HEK293 (cell line): ENCODE measurements around the gene WDR75.

Source experiments
- BCL11A ChIP-seq: fragments of 450-650 bp; formaldehyde crosslinking; IDR thresholded peaks from 2 replicates; pipeline ENCODE4 v1.5.1; 2016; ENCODE audit warnings: low read depth, missing biosample characterization, missing genetic modification characterization
- KLF9 ChIP-seq: fragments of 450-650 bp; formaldehyde crosslinking; IDR thresholded peaks from 2 replicates; pipeline ENCODE4 v1.5.1; 2016; ENCODE audit warnings: missing biosample characterization, missing genetic modification characterization, low read depth
- WT1 ChIP-seq: fragments of 450-650 bp; formaldehyde crosslinking; IDR thresholded peaks from 2 replicates; pipeline ENCODE4 v1.5.1; 2016; ENCODE audit warnings: missing biosample characterization, missing genetic modification characterization
- ZNF174 ChIP-seq: fragments of 450-650 bp; formaldehyde crosslinking; IDR thresholded peaks from 2 replicates; pipeline ENCODE4 v1.5.0; 2017; ENCODE audit warnings: missing biosample characterization, mild to moderate bottlenecking, missing genetic modification characterization
- ZNF23 ChIP-seq: fragments of 450-650 bp; formaldehyde crosslinking; IDR thresholded peaks from 2 replicates; pipeline ENCODE4 v1.5.1; 2016; ENCODE audit warnings: missing biosample characterization, missing genetic modification characterization, borderline replicate concordance
- ZNF24 ChIP-seq: fragments of 450-650 bp; formaldehyde crosslinking; IDR thresholded peaks from 2 replicates; pipeline ENCODE4 v1.5.1; 2016; ENCODE audit warnings: missing biosample characterization, missing genetic modification characterization
- ZNF274 ChIP-seq, 2 experiments: fragments of 200-500 bp in 1 of 2; fragments of 450-650 bp in 1 of 2; sonication (Bioruptor generic) in 1 of 2; formaldehyde crosslinking in 1 of 2; IDR thresholded peaks; 2 replicates each; pipeline versions ENCODE4 v1.5.1 to v1.6.1; 2014 to 2016; ENCODE audit warnings: borderline replicate concordance in 1 of 2, inconsistent platforms in 1 of 2, low read length in 1 of 2, missing biosample characterization in 1 of 2, missing genetic modification characterization in 1 of 2
- ZNF341 ChIP-seq: fragments of 450-650 bp; formaldehyde crosslinking; IDR thresholded peaks from 2 replicates; pipeline ENCODE4; 2016; ENCODE audit warnings: low read depth, missing biosample characterization, missing genetic modification characterization
- ZNF423 ChIP-seq: fragments of 450-650 bp; formaldehyde crosslinking; IDR thresholded peaks from 2 replicates; pipeline ENCODE4 v1.5.1; 2016; ENCODE audit warnings: missing biosample characterization, missing genetic modification characterization
- ZNF776 ChIP-seq: fragments of 450-650 bp; formaldehyde crosslinking; IDR thresholded peaks from 2 replicates; pipeline ENCODE4 v1.5.0; 2017; ENCODE audit warnings: missing biosample characterization, missing genetic modification characterization, borderline replicate concordance
- ZSCAN16 ChIP-seq: fragments of 450-650 bp; formaldehyde crosslinking; IDR thresholded peaks from 2 replicates; pipeline ENCODE4 v1.5.1; 2016; ENCODE audit warnings: missing biosample characterization, missing genetic modification characterization
- TF ChIP-seq, protein P1 (sequence below): fragments of 450-650 bp; formaldehyde crosslinking; IDR thresholded peaks from 2 replicates; pipeline ENCODE4 v1.5.1; 2016; ENCODE audit warnings: missing biosample characterization, missing genetic modification characterization

DNA sequence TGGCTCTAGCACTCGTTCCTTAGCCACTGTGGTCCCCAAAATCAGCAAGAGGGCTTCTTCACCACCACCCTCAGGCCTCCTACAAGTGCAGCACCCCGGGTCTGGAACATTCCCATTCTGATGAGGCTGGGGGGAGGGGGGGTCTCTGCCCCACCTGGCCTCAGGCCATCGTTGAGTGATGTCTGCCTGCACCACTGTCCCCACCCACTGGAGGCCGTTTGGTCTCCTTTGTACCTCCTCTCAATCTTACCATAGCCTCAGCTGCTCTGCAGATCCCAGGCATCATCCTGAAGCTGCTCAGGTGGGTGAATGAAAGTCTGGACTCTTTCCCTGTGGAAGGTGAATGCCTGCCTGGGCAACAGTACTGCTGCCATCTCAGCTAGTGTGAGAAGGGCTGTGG lies 42.3 kb downstream of the WDR75 start:
- TF ChIP-seq ZNF341 (tag by site-specific recombination): no peak
- TF ChIP-seq, protein P1, sequence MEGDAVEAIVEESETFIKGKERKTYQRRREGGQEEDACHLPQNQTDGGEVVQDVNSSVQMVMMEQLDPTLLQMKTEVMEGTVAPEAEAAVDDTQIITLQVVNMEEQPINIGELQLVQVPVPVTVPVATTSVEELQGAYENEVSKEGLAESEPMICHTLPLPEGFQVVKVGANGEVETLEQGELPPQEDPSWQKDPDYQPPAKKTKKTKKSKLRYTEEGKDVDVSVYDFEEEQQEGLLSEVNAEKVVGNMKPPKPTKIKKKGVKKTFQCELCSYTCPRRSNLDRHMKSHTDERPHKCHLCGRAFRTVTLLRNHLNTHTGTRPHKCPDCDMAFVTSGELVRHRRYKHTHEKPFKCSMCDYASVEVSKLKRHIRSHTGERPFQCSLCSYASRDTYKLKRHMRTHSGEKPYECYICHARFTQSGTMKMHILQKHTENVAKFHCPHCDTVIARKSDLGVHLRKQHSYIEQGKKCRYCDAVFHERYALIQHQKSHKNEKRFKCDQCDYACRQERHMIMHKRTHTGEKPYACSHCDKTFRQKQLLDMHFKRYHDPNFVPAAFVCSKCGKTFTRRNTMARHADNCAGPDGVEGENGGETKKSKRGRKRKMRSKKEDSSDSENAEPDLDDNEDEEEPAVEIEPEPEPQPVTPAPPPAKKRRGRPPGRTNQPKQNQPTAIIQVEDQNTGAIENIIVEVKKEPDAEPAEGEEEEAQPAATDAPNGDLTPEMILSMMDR (tag by site-specific recombination): no peak
- no peak for TF ChIP-seq ZSCAN16 (tag by site-specific recombination)
- TF ChIP-seq BCL11A (tag by site-specific recombination): no peak
- TF ChIP-seq ZNF24 (tag by site-specific recombination): no peak
- no peak for TF ChIP-seq WT1 (tag by site-specific recombination)
- TF ChIP-seq ZNF23 (tag by site-specific recombination): no peak
- no peak for TF ChIP-seq ZNF274 (IDR thresholded peaks at IDR 0.05; ENCODE audit: low read length)
- TF ChIP-seq ZNF274 (tag by site-specific recombination; IDR thresholded peaks at IDR 0.05; ENCODE audit: borderline replicate concordance): no peak
- TF ChIP-seq ZNF776 (tag by site-specific recombination): no peak
- no peak for TF ChIP-seq KLF9 (tag by site-specific recombination)
- TF ChIP-seq ZNF423 (tag by site-specific recombination): no peak
- no peak for TF ChIP-seq ZNF174 (tag by site-specific recombination)
